PFSK-1 (cell line): ENCODE results near the gene DNAJC30.

Source experiments
- FOXP2 ChIP-seq: optimal IDR thresholded peaks from 2 replicates; pipeline ENCODE3; 2011; ENCODE audit warnings: borderline replicate concordance, control low read depth, inconsistent platforms; ENCODE audit not compliant: insufficient read depth; ENCODE audit errors: extremely low read length, extremely low read depth
- POLR2AphosphoS5 ChIP-seq: IDR thresholded peaks from 2 replicates; pipeline ENCODE4 v1.6.1; 2012; ENCODE audit warnings: low read depth, mild to moderate bottlenecking, control low read depth, low read length, moderate library complexity
- SIN3A ChIP-seq: IDR thresholded peaks from 2 replicates; pipeline ENCODE4 v1.6.1; 2012; ENCODE audit warnings: mild to moderate bottlenecking, low read length, moderate library complexity, borderline replicate concordance; ENCODE audit not compliant: insufficient read depth
- TAF1 ChIP-seq: IDR thresholded peaks from 2 replicates; pipeline ENCODE4 v1.6.1; 2012; ENCODE audit warnings: low read length, control low read depth, borderline replicate concordance; ENCODE audit not compliant: insufficient read depth
- TF ChIP-seq, protein P1 (sequence below), 2 experiments: IDR thresholded peaks; 2 replicates each; pipeline versions ENCODE4 v1.6.1 to v1.8.0; 2011 to 2012; ENCODE audit warnings: low read depth in 2 of 2, low read length in 2 of 2, control low read depth in 1 of 2, inconsistent platforms in 1 of 2, mild to moderate bottlenecking in 1 of 2, moderate library complexity in 1 of 2; ENCODE audit not compliant: insufficient read depth in 1 of 2

The DNAJC30 gene

DNA sequence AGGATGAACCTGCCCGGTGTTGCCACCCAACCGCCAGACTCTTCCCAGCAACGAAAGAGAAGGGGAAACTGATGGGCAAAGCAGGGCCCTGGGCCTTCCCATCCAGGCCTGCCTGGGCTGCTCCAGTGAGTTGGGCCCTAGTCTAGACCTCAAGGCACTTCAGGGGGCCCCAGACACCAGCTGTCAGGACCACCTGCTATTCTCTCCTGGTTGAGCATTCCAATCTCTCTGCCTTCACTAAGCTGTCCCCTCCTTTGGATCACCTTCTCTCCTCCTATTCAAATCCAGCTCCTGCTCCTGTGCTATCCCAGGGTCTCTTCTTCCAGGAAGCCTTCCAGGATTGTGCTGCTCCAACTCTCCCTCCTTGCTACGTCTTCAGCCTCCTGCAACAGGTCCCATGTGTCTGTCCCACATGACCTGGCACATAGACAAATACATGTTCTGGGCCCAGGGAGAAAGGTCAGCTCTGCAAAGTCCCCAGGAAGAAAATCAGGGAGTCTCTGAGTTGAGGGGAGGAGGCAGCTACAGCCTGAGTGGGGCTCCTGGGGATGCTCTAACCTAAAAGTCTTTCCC lies 33.2 kb upstream of the DNAJC30 start:
- TF ChIP-seq, protein P1, sequence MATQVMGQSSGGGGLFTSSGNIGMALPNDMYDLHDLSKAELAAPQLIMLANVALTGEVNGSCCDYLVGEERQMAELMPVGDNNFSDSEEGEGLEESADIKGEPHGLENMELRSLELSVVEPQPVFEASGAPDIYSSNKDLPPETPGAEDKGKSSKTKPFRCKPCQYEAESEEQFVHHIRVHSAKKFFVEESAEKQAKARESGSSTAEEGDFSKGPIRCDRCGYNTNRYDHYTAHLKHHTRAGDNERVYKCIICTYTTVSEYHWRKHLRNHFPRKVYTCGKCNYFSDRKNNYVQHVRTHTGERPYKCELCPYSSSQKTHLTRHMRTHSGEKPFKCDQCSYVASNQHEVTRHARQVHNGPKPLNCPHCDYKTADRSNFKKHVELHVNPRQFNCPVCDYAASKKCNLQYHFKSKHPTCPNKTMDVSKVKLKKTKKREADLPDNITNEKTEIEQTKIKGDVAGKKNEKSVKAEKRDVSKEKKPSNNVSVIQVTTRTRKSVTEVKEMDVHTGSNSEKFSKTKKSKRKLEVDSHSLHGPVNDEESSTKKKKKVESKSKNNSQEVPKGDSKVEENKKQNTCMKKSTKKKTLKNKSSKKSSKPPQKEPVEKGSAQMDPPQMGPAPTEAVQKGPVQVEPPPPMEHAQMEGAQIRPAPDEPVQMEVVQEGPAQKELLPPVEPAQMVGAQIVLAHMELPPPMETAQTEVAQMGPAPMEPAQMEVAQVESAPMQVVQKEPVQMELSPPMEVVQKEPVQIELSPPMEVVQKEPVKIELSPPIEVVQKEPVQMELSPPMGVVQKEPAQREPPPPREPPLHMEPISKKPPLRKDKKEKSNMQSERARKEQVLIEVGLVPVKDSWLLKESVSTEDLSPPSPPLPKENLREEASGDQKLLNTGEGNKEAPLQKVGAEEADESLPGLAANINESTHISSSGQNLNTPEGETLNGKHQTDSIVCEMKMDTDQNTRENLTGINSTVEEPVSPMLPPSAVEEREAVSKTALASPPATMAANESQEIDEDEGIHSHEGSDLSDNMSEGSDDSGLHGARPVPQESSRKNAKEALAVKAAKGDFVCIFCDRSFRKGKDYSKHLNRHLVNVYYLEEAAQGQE (IDR thresholded peaks at IDR 0.05; ENCODE audit: insufficient read depth in 1 of 2, low read depth in 2 of 2, low read length in 2 of 2): no peak
- TF ChIP-seq POLR2AphosphoS5 (no peak), FOXP2 (no peak), SIN3A (no peak), TAF1 (no peak)

DNA sequence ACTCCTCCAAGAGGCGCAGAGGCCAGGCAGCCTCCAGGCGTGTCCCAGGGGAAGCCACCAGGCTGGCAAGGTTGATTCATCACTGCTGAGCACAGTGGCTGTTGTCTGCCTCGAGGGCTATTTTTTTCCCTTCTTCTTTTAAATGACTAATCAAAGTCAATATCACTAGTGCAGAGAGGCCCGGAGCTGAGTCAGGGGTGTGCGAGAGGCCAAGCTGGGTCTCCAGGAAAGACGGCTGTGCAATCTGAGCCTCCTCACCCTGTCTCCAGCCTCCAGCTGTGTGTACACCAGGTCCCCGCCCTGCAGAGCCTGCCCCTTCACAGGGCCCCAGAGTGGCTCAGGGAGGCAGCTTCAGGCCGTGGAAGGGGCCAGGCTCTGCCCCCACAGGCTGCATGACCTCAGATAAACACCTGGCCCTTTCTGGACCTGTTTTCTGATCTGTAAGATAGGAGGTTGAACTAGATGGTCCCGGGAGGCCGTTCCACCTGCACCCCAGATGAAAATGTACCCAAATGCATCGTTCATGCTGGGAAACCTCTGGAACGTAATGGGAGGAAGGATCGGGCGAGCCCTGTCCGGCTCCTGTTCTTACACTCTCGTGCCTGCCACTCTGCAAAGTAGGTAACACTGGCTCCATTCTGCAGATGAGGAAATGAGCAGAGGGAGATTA lies 32.5 kb upstream of the DNAJC30 start:
- TF ChIP-seq, protein P1 (IDR thresholded peaks at IDR 0.05; ENCODE audit: insufficient read depth in 1 of 2, low read depth in 2 of 2, low read length in 2 of 2): no peak
- TF ChIP-seq POLR2AphosphoS5: no peak
- peak; percentile 79 for TF ChIP-seq FOXP2

DNA sequence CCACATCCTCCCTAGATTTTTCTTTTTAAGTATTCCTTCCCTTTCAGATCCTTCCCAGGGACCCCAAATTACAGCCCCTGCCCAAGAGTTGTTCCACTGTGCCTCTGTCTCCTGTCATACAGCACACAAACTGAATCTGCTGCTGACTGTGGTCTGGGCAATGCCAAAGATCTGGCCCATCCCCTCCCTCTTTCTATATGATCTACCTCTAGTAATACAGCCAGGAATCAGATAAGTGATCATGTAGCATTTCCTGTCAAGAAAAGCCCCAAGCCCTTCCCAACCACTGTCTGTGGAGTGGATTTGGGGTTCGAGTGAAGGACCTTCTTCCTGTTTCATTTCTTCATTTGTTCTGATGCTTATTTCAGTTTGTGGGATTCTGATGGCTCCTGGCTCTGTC lies 29.5 kb upstream of the DNAJC30 start:
- TF ChIP-seq FOXP2: no peak
- no peak for TF ChIP-seq TAF1
- TF ChIP-seq, protein P1 (IDR thresholded peaks at IDR 0.05; ENCODE audit: insufficient read depth in 1 of 2, low read depth in 2 of 2, low read length in 2 of 2): no peak
- TF ChIP-seq SIN3A: no peak
- no peak for TF ChIP-seq POLR2AphosphoS5

DNA sequence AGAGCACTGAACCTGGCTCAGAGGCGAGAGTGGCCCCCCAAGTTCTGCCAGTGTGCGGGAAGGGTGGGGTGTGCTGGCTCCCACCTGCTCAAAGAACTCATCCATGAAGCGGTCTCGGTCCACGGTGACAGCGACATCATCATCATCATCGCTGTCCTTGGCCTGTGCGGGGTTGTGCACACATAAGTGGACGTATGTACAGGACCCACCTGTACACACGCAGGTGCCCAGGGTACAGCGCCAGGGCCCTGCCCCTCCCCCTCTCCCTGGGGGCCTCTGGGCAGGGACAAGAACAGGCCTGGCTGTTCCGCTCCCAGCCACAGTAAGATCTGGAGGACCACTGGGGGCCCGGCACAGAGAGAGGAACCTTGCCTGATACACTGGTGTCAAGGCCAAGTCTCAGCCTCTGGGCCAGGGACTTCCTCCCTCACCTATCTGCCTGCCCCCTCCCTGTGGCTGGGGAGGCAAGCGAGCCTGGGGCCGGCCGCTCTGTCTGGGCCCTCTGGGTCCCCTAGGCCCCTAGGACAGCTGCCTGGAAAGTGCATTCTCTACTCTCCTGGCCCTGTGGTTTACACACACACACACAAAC lies 25.8 kb upstream of the DNAJC30 start:
- TF ChIP-seq FOXP2 (no peak), POLR2AphosphoS5 (no peak), SIN3A (no peak), TAF1 (no peak)
- TF ChIP-seq, protein P1 (IDR thresholded peaks at IDR 0.05; ENCODE audit: insufficient read depth in 1 of 2, low read depth in 2 of 2, low read length in 2 of 2): no peak
